Stimulated activated CD4-positive, alpha-beta T cell treated with anti-CD3 and anti-CD28 coated beads, TNF-alpha, amount 100 ng/mL, for 48 hours (primary cell): Measurements from ENCODE around the gene FRMD4A.
"Not testable (repeated sequence)": the region's sequence is repeated elsewhere in the genome, so short reads cannot be mapped to it uniquely, and the experiment has no call there.

Experiments
- DNase-seq, 3 donors: peaks; one replicate each; pipeline ENCODE4 v3.0.0-alpha.2; 2020; ENCODE audit warnings: low read depth in 3 of 3

The FRMD4A gene

DNA sequence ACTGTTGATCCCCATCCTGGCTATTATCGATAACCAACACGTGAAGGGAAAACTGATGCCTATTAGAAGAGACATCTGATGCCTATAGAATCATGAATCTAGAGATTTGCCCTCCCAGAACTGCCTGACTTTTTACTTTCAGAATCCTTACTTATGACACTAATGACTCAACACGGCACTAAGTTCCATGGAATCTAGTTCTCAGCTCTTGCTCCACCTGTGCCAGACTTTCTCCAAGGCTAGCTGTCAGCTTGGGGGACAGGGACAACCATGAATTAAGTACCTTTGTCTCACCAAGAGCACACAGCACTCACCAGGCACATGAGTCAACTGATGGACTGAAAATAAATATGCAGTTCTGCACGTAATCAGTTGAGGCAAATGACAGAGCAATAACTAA is 184.2 kb downstream of the FRMD4A start:
- no peak for DNase-seq

DNA sequence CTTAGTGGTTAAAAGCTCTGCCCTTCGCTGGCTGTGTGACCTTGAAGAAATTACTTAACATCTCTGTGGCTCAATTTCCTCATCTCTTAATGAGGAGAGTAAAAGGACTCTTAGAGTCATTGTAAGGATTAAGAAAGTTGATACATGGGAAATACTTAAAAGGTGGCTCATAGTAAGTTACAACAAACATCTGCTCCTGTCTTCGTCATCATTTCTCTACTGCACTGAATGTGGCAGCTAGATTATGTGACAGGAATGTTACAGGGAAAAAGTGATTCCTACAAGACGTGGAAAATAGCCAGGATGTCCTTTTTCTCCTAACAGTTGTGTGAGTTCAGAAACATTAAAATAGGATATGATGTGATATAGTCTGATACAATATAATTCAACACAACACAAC is 184.7 kb downstream of the FRMD4A start:
- DNase-seq: no peak

DNA sequence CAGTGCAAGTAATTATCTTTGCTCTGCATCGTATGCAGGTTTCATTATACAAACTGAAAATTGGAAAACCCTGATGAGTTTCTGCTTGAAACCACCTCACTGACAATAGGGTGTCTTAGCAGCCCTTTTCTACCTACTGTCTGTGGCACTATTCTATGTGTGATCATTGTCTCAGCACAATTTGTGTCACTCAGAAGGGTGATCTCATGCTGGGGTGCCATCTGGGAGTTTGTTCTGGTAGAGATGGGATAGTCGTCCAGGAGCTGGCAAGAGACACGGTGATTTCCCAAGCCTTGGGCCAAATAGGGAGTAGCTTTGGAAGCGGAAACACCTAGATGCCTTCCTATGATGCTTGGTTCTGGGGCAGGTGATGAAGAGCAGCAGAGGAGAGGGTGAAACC is 186.3 kb downstream of the FRMD4A start:
- DNase-seq: no peak

DNA sequence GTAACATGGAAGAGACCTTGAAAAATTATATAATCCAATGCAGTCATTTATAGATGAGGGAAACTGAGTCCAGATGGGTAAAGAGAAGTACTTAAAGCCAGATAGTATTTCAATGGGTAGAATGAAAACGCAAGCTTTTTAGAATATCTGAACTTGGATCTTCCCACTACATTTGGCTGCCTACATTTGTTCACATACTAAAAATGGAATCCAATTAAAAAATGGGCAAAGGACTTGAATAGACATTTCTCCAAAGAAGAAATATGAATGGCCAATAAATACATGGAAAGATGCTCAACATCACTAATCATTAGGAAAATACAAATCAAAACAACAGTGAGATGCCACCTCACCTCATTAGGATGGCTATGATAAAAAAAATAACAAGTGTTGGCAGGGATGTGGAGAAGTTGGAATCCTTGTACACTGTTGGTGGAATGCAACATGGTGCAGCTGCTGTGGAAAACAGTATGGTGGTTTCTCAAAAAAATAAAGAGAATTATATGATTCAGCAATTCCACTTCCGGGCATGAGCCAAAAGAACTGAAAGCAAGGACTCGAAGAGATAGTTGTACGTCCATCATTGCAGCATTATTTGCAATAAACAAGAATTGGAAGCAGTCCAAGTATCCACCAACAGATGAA is 188.0 kb downstream of the FRMD4A start:
- DNase-seq: no peak

DNA sequence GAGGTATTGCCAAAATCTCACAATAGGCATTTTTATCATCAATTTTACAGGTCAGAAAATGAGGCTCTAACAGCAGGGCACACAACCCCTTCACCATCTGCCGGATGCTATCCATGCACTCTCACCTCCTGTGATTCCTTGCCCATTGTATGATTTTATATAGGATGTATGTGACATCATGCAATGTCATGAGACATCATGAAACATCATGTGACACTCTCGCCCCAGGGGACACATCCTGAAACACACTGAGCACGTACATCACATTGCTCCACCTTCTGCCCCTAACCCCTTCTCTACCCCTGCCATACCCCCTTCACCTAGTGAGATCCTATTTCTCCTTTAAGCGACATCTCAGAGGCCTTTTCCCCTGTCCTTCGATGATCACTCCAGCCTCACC is 189.4 kb downstream of the FRMD4A start:
- no peak for DNase-seq

DNA sequence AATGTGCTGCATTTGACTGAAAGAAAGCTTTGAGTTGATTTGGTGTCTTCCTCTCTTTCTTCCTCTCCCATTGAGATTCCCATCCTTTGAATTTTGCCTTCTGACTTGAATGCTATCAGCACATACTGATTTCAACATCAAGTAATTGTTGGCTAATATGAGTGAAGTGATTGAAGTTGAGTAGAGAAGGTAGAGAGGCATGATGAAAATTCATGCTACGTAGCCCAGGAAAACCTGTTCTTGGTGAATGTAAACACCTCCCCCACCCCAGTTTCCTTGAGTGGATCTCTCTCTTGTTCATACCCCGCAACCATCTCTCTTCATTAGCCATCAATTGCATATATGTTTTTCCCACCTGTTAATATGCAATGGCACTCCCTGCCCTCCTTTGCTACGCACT is 193.3 kb downstream of the FRMD4A start:
- no peak for DNase-seq

DNA sequence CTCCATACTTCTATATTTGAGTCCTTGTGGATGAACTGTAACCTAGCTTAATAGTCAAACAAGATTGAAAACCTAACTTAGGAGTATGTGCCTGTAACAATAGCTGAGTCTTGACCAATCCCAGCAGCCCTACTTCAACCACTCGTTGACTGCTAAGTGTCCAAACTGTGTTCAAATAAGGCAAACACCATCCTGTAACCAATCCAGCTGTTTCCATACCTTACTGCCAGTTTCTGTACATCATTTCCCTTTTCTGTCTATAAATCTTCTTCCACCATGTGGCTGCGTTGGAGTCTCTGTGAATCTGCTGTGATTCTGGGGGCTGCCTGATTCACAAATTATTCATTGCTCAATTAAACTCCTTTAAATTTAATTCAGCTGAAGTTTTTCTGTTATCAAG is 195.5 kb downstream of the FRMD4A start:
- DNase-seq: not testable (repeated sequence)

DNA sequence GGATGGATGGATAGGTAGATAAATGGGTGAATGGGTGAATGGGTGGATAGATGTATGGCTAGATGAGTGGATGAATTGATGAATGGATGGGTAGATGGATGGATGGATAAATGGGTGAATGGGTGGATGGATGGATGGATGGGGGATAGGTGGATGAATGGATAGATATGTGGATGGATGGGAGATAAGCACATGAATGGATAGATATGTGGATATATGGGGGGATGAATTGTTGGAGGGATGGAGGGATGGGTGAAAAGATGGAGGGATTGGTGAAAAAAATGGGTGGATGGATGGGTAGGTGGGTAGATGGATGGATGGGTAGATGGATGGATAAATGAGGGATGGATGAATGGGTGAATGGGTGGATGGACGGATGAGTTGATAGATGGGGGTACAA is 196.4 kb downstream of the FRMD4A start:
- no peak for DNase-seq

DNA sequence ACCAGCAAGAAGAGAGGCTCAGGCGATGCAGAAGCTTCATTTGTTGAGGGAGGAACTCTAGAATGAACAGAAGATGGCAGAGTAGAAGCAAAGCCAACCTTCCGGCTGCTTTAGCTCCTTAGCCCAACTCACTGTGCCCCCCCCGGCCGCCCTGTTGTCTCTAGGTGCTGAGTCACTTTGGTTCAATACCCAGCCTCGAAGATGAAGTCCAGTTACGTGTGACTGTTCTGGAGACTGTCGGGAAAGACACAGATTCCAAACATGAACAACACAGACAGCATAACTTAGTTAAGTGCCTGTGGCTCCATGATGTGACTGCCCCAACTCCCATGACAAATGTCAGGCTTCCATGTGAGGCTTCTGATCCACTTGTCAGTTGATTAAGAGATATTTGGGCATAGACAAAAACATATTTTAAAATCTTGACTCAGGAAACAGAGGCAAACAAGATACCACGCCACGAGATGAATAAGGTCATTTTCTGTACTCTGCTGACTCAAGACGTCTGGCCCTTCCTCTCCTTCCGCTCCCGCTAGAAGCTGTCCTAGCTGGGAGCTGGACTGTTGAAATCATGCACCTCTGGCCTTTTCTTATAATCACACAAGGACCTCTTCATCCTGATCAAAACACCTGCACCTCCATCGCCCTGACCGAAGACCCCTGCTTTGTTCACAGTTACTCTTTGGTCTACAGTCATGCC is 199.3 kb downstream of the FRMD4A start:
- DNase-seq: no peak

DNA sequence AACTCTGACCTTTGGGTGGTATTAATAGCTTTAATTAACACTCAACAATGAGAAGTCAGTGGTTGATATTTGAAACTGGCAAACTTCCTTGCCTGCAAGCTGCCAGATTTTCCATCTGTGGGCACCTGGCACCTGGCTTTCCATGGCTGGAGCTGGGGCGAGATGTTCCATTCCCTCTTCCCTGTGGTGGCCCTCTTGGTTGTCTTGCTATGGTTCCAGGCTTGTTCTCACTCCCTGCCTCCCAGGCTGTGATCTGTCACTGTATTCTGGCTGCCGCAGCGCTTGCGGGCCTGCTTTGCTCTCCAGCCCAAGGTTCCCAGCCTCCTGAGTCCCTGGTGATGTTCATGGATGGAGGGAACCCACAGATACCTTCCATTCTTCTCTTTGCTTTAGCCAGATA is 201.0 kb downstream of the FRMD4A start:
- DNase-seq: no peak

DNA sequence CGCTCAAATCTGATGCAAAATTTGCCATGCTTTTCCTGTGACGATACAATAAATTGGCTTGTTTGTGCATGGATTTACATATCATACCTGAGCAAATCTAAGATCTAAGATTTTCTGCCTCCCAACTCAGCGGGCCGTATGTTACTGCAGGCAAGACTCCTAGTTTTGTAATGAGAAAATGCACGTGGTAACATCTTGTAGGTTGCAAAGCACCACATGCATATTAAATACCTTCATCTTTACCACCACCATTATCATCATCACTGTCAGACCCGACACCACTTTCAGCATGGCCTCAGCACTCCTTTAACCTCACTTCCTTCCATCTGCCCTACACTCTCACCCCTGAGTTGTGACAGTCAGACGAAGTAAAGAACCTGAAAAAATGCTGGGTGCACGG is 202.2 kb downstream of the FRMD4A start:
- DNase-seq: no peak

DNA sequence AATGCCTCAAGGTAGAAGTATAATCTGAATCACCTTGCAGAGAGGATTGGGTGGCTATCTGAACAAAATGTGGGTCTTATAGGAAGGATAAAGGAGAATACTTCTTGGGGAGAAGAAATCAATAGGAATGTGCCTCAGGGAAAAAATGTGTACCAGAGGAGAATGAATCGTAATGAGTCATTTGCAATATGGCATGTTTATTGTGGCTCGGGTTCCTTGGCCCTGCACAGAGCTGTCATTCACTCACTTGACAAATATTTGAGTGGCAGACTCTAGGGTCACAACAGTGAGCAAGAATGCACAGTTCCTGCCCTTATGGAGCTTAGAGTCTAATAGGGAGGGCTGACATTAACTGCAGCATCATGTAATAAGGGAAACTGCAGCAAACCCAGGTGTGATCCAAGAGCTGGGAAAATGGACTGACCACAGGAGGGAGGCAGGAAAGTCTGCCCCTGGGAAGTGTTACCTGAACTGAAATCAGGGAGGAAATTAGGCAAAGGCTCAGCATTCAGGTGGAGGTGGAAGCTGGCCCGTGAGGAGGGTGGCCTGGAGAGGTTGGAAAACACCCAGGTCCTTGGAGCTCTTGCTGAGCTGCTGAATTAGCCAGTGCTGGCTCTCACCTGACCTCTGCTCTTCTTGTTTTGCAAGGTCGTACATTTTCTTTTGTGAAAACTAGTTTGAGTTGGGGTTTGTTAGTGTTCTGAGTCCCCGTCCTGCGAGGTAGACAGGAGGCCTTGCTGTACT is 203.9 kb downstream of the FRMD4A start:
- no peak for DNase-seq

DNA sequence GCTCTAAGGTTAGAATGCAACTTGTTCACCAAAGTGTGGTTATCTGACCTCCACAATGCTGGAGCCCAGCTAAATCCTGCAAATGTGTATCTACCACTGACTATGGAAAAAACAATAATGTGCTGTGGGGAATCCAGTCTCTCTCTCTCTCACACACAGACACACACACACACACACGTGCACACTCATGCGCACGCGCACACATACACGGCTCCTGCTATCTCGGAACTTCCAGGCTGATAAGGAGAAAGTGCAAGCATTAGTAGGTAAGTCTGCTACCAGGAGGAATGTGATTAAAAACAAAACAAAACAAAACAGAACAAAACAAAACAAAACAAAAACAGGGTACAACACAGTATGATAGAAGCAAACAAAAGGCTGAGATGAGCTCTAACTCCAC is 205.2 kb downstream of the FRMD4A start:
- no peak for DNase-seq

DNA sequence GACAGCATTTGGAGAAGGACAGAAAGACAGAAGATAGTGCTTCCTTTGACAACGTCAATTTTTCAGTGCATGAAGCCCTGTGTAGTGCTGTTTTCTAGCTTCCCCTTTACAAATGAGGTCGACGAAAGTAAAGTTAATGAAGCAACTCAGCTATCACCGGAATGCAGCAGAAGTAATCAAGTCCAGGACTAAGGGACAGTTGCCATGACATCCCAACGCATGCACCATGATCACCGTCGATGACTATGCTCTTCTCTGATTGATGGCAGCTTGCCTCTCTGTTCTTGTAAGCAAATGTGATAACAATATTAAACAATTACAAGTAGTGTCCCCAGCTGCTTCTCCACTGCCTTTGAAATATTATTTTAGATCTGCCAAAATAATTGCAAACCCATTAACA is 205.8 kb downstream of the FRMD4A start:
- DNase-seq: no peak

DNA sequence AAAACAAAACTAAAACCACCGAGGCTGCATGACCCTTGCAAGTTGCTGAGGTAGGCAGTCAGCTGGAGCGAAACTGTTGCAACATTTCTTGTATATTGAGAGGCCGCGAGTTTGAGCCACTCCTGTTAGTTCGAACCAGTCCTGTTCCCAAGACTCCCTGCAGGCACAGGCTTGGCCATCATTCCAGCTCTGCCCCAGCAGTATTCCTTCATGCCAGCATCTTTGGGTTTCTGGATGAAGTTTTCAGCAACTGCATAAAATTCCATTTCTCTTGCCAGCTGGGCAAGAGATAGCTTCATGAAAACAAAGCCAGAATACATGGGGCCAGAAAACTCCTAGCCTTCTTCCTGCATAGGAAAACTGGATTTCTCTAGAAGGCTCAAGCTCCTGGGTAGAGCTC is 207.6 kb downstream of the FRMD4A start:
- DNase-seq: no peak

DNA sequence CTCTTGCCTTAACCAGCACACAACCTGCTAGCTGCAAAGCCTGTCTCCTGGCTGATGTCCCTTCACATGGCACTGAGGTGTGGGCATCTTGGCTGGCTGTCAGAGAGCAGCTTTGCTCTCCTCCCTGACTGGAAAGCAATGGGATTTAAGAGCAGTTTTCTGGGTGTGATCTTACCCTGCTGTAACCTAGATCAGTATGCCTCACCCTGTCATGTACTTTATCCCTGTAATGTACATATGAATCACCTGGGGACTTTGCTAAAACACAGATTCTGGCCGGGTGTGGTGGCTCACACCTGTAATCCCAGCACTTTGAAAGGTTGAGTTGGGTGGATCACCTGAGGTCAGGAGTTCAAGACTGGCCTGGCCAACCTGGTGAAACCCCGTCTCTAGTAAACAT is 209.9 kb downstream of the FRMD4A start:
- DNase-seq: no peak

DNA sequence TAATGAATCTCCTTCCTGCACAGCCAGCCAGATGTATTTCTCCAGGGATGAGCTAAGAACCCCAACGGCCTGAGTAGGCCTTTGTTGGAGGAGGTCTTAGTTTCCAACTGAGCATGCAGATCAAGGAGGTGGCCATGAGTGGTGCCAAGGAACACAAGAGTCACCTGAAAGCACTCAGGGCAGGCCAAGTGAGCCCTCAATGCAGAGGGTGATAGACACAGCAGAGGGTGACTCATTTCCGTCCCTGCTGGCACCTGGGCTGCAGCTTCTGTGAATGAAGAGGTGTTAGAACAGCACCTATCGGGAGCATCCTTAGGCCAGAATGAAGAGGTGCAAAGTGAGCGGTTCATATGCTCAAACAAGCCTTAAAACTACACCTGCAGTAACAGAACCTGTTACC is 211.8 kb downstream of the FRMD4A start:
- DNase-seq: no peak

DNA sequence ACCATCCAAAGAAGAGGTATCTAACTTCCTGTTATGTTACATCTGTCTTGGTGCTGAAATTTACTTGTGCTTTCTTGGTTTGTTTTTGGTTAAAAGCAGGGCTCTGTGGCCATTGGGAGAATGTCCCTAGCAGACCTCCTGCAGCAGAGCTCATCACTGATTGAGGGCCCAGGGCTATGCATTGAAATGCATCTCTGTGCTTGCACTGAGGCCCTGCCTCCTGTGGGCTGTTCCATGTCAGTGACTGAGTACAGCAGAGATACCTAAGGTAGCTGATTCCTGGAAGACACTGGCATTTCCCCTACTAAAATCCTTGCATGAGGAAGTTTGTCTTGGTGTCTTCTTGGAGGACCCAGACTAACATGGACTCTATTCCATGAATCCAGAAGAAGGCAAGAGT is 213.9 kb downstream of the FRMD4A start:
- no peak for DNase-seq

DNA sequence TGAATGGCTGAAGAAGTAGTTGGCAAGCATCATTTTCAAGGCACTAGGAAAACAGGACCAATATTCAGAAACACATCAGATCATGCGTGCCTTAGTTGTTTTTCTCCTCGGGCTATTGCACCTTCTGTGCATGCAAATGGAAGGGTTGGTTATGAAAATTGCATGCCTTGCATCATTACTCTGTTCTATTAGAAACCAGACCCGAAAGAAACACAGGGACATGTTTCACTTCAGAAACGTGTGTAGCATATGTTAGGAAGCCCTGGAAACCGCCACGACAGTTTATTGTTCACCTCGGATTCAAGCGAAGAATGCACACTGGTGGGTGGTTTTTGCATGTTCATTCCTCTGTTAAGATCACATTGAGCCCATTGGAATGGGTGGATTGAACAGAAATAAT is 214.7 kb downstream of the FRMD4A start:
- DNase-seq: no peak

DNA sequence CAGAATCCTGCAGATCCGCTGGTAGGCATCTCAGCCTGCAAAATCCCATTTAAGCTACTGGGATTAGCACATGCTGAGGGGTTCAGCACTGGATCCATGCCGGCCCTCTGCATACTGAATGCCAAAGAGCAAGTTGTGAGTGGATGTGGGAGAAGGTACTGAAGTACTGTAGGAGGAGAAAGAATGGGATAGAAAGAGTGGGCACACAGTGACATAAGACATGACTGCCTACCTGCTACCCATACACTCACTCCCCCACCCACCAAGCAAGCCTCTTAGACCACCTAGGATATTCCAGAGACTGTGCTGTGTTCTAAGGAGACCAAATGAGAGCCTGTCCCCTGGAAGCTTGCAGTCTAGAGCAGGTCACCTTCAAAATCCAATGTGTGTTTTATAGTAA is 215.9 kb downstream of the FRMD4A start:
- DNase-seq: no peak

DNA sequence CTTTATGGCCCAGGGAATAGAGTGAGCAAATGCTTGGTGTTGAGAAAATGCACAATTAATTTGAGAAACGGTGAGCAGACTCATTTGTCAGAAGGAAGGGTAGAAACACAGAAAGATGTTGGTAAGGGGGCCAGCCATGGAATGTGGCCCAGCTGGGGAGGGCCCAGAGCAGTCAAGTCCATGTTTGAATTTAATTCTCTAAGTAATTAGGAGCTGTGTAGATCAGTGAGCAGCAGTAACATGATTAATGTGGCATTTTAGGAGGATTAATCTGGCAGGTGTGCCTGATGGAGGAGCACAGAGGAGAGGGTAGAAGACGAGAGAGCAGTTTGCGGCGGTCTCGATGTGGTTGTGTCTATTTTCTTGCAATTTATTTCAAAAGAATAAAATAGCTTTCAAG is 218.7 kb downstream of the FRMD4A start:
- no peak for DNase-seq

DNA sequence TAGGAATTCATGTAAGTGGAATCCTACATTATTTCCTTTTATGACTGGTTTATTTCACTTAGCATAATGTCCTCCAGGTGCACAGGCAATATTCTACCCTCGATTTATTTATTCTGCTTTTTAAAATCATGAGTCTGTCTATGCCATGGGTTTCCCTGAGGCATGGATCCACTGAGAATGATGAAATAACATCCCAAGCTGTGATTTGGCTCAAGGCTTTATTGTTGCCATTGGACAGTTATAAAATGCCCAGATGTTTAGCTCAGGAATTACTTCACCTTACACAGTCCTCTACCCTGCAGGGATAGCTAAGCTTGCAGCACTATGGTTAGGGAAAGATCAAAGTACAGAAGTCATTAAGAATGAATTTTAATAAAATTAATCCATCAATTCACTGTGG is 219.5 kb downstream of the FRMD4A start:
- no peak for DNase-seq

DNA sequence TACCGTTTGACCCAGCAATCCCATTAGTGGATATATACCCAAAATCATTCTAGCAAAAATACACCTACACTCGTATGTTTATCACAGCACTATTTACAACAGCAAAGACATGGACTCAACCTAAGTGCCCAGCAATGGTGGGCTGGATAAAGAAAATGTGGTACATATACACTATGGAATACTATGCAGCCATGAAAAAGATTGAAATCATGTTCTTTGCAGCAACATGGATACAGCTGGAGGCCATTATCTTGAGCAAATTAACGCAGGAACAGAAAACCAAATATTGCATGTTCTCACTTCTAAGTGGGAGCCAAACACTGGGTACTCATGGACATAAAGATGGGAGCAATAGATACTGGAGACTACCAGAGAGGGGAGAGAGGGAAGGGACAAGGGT is 223.9 kb downstream of the FRMD4A start:
- no peak for DNase-seq
